Rectal smooth muscle tissue (tissue), 1 donor: ENCODE results near the gene CROCC2.
"Not testable (repeated sequence)": the region's sequence is repeated elsewhere in the genome, so short reads cannot be mapped to it uniquely, and the experiment has no call there.

Experiments used
- H3K27ac ChIP-seq: one replicate; pipeline ENCODE4 v1.7.0; 2013; ENCODE audit warnings: low read depth, low read length, inconsistent platforms
- H3K27me3 ChIP-seq: one replicate; pipeline ENCODE4 v1.7.0; 2013; ENCODE audit warnings: low read length; ENCODE audit not compliant: control insufficient read depth, insufficient read depth
- H3K36me3 ChIP-seq: one replicate; pipeline ENCODE4 v1.7.0; 2013; ENCODE audit warnings: low read length; ENCODE audit not compliant: control insufficient read depth, insufficient read depth
- H3K4me1 ChIP-seq: one replicate; pipeline ENCODE4 v1.7.0; 2013; ENCODE audit warnings: low read length; ENCODE audit not compliant: control insufficient read depth, insufficient read depth
- H3K4me3 ChIP-seq: one replicate; pipeline ENCODE4 v1.7.0; 2013; ENCODE audit warnings: low read length
- H3K9ac ChIP-seq: one replicate; pipeline ENCODE4 v1.7.0; 2013; ENCODE audit warnings: low read length

The CROCC2 gene

GRCh38 chr2:240975903-240976302, 69.8 kb downstream of the CROCC2 start:
- not testable (repeated sequence) for H3K27me3 ChIP-seq, H3K36me3 ChIP-seq, H3K4me1 ChIP-seq, H3K27ac ChIP-seq, H3K4me3 ChIP-seq, H3K9ac ChIP-seq

GRCh38 chr2:240981280-240981679, 75.1 kb downstream of the CROCC2 start:
- Histone ChIP-seq H3K4me1 (no peaks in the 10 kb centered on the region), H3K27me3 (no peaks in the 10 kb centered on the region), H3K36me3 (no peaks in the 10 kb centered on the region), H3K4me3 (no peak overlapping the region), H3K27ac (no peak overlapping the region), H3K9ac (no peak overlapping the region)

GRCh38 chr2:240981871-240982800, 76.0 kb downstream of the CROCC2 start:
- H3K4me3 ChIP-seq: no peak overlapping the region

GRCh38 chr2:240982821-240983281, 76.7 kb downstream of the CROCC2 start:
- Histone ChIP-seq H3K27me3 (no peaks in the 10 kb centered on the region), H3K9ac (no peak overlapping the region), H3K36me3 (no peaks in the 10 kb centered on the region), H3K4me1 (no peaks in the 10 kb centered on the region), H3K4me3 (no peak overlapping the region), H3K27ac (no peak overlapping the region)

More at GRCh38 chr2:240981871-240982800, 76.0 kb downstream of the CROCC2 start:
- H3K27ac ChIP-seq: no peak overlapping the region
- H3K4me1 ChIP-seq: no peaks in the 10 kb centered on the region
- no peaks in the 10 kb centered on the region for H3K36me3 ChIP-seq
- H3K27me3 ChIP-seq: no peaks in the 10 kb centered on the region
- H3K9ac ChIP-seq: no peak overlapping the region

GRCh38 chr2:240983361-240983995, 77.3 kb downstream of the CROCC2 start:
- Histone ChIP-seq H3K27ac (no peak overlapping the region), H3K4me1 (no peaks in the 10 kb centered on the region), H3K36me3 (no peaks in the 10 kb centered on the region), H3K27me3 (no peaks in the 10 kb centered on the region), H3K4me3 (no peak overlapping the region), H3K9ac (no peak overlapping the region)

- H3K9ac ChIP-seq: no peak overlapping the region
- H3K27ac ChIP-seq: no peak overlapping the region
- no peak overlapping the region for H3K4me3 ChIP-seq
- no peaks in the 10 kb centered on the region for H3K4me1 ChIP-seq
- H3K27me3 ChIP-seq: no peaks in the 10 kb centered on the region
- no peaks in the 10 kb centered on the region for H3K36me3 ChIP-seq
These were observed 77.9 kb downstream of the CROCC2 start for GRCh38 chr2:240983996-240984498.

GRCh38 chr2:240985881-240986786, 80.0 kb downstream of the CROCC2 start:
- H3K9ac ChIP-seq: no peak overlapping the region
- H3K36me3 ChIP-seq: no peaks in the 10 kb centered on the region
- H3K27ac ChIP-seq: no peak overlapping the region
- H3K27me3 ChIP-seq: no peaks in the 10 kb centered on the region
- no peak overlapping the region for H3K4me3 ChIP-seq
- H3K4me1 ChIP-seq: no peaks in the 10 kb centered on the region

- Histone ChIP-seq H3K4me3 (no peak overlapping the region), H3K27ac (no peak overlapping the region)
These were observed 80.8 kb downstream of the CROCC2 start for GRCh38 chr2:240986787-240987411.

GRCh38 chr2:240987588-240987987, 81.5 kb downstream of the CROCC2 start:
- Histone ChIP-seq H3K4me3 (no peak overlapping the region), H3K4me1 (no peaks in the 10 kb centered on the region), H3K27me3 (peaks cover under 1% of the 10 kb centered on the region), H3K9ac (no peak overlapping the region), H3K27ac (no peak overlapping the region), H3K36me3 (no peaks in the 10 kb centered on the region)

More at GRCh38 chr2:240986787-240987411, 80.8 kb downstream of the CROCC2 start:
- Histone ChIP-seq H3K36me3 (no peaks in the 10 kb centered on the region), H3K4me1 (no peaks in the 10 kb centered on the region), H3K27me3 (no peaks in the 10 kb centered on the region), H3K9ac (no peak overlapping the region)

GRCh38 chr2:240988146-240988545, 82.0 kb downstream of the CROCC2 start:
- H3K9ac ChIP-seq: no peak overlapping the region
- no peaks in the 10 kb centered on the region for H3K36me3 ChIP-seq
- no peak overlapping the region for H3K4me3 ChIP-seq
- H3K27me3 ChIP-seq: peaks cover 5% of the 10 kb centered on the region
- H3K4me1 ChIP-seq: no peaks in the 10 kb centered on the region
- H3K27ac ChIP-seq: no peak overlapping the region

- Histone ChIP-seq H3K4me1 (no peaks in the 10 kb centered on the region), H3K4me3 (no peak overlapping the region), H3K27me3 (peaks cover 5% of the 10 kb centered on the region), H3K36me3 (no peaks in the 10 kb centered on the region), H3K9ac (no peak overlapping the region), H3K27ac (no peak overlapping the region)
These were observed 82.6 kb downstream of the CROCC2 start for GRCh38 chr2:240988571-240989271.
